Naive thymus-derived CD4-positive, alpha-beta T cell (primary cell): ENCODE results near the gene PKIB. TPM values are rescaled to one million over a fixed set of nuclear protein-coding genes. Genes with fewer than 3 reads are reported as not detected.

Experiments used
- ATAC-seq: fragments of 150-1000 bp; cut with Tn5 transposase; 2 replicates; pipeline ENCODE4 v1.10.0; 2021; ENCODE audit warnings: mild to moderate bottlenecking, moderate library complexity
- CTCF ChIA-PET: fragments of 350-600 bp; sonication (Branson Sonifier 250); formaldehyde crosslinking; loops from one replicate; lab custom pipeline; 2021; ENCODE audit warnings: antibody characterized with exemption; lab: Charles Lee
- POLR2A ChIA-PET: fragments of 350-600 bp; sonication (Branson Sonifier 250); formaldehyde crosslinking; loops from one replicate; lab custom pipeline; 2021; ENCODE audit warnings: antibody characterized with exemption, inconsistent platforms; lab: Charles Lee
- DNase-seq, 9 donors: peaks; one replicate each; pipeline versions ENCODE4 v3.0.0 to v3.0.0-alpha.2; 2020 to 2022; ENCODE audit warnings: mixed read lengths in 1 of 9
- H3K27ac ChIP-seq: one replicate; pipeline ENCODE4 v1.7.0; 2013; ENCODE audit warnings: mild to moderate bottlenecking, low read depth, low read length, moderate library complexity
- H3K27me3 ChIP-seq, 2 donors: one replicate each; pipeline ENCODE4 v1.7.0; 2013; ENCODE audit warnings: low read length in 2 of 2, mild to moderate bottlenecking in 2 of 2, moderate library complexity in 2 of 2; ENCODE audit not compliant: control insufficient read depth in 2 of 2, insufficient read depth in 2 of 2
- H3K36me3 ChIP-seq, 3 experiments: 1 replicate in 2 of 3; 2 replicates in 1 of 3; pipeline ENCODE4 v1.7.0; 2013; ENCODE audit warnings: low read length in 3 of 3, mild to moderate bottlenecking in 3 of 3, moderate library complexity in 1 of 3; ENCODE audit not compliant: insufficient read depth in 3 of 3, control insufficient read depth in 2 of 3
- H3K4me1 ChIP-seq, 2 donors: one replicate each; pipeline ENCODE4 v1.7.0; 2013; ENCODE audit warnings: low read length in 2 of 2, mild to moderate bottlenecking in 2 of 2, moderate library complexity in 1 of 2; ENCODE audit not compliant: control insufficient read depth in 2 of 2, insufficient read depth in 2 of 2
- H3K4me3 ChIP-seq: 2 replicates; pipeline ENCODE4 v1.7.0; 2013; ENCODE audit warnings: mild to moderate bottlenecking, low read length
- H3K9me3 ChIP-seq, 3 experiments: 1 replicate in 2 of 3; 2 replicates in 1 of 3; pipeline ENCODE4 v1.7.0; 2013; ENCODE audit warnings: low read length in 3 of 3; ENCODE audit not compliant: control insufficient read depth in 2 of 3
- H3K27ac Mint-ChIP-seq, 9 donors: one replicate each; pipeline ENCODE4 v1.8.0; 2020 to 2022; ENCODE audit warnings: mixed read lengths in 9 of 9, mild to moderate bottlenecking in 8 of 9, moderate library complexity in 5 of 9, inconsistent platforms in 2 of 9
- H3K27me3 Mint-ChIP-seq, 5 donors: one replicate each; pipeline ENCODE4 v1.8.0; 2021 to 2022; ENCODE audit warnings: mixed read lengths in 5 of 5, mild to moderate bottlenecking in 1 of 5
- H3K36me3 Mint-ChIP-seq, 5 donors: one replicate each; pipeline ENCODE4 v1.8.0; 2020 to 2022; ENCODE audit warnings: mixed read lengths in 5 of 5, mild to moderate bottlenecking in 3 of 5, inconsistent platforms in 1 of 5
- H3K4me1 Mint-ChIP-seq, 7 donors: one replicate each; pipeline ENCODE4 v1.8.0; 2020 to 2022; ENCODE audit warnings: mixed read lengths in 7 of 7, mild to moderate bottlenecking in 3 of 7, inconsistent platforms in 1 of 7
- H3K4me3 Mint-ChIP-seq, 10 donors: one replicate each; pipeline ENCODE4 v1.8.0; 2020 to 2022; ENCODE audit warnings: mild to moderate bottlenecking in 10 of 10, mixed read lengths in 10 of 10, moderate library complexity in 6 of 10, inconsistent platforms in 2 of 10
- H3K9me3 Mint-ChIP-seq, 11 donors: one replicate each; pipeline ENCODE4 v1.8.0; 2020 to 2022; ENCODE audit warnings: mixed read lengths in 11 of 11, mild to moderate bottlenecking in 4 of 11, inconsistent platforms in 1 of 11, moderate library complexity in 1 of 11
- intact Hi-C, 2 donors: fragments of 100-400 bp; cut with micrococcal nuclease; formaldehyde crosslinking; loops; one replicate each; pipeline ENCODE4 v1.15.1; 2023
- polyA plus RNA-seq, 2 donors: library from polyadenylated mRNA; unstranded; fragments of 300-500 nt; fragmentation: Illumina TruSeq; gene quantifications; one replicate each; pipeline ENCODE4 v1.2.3, GENCODE V29; 2021
- total RNA-seq, 6 experiments: library from RNA in 5 of 6; stranded (reverse) in 5 of 6; gene quantifications; 1 replicate in 5 of 6; 2 replicates in 1 of 6; pipeline ENCODE4 v1.2.3 and lab custom pipeline; 2021 to 2026

PKIB gene
- total and polyA plus RNA-seq, 7 experiments from 2014 or later, result 0.86 to 1.5 (median 0.92) TPM; not detected in 1

DNA sequence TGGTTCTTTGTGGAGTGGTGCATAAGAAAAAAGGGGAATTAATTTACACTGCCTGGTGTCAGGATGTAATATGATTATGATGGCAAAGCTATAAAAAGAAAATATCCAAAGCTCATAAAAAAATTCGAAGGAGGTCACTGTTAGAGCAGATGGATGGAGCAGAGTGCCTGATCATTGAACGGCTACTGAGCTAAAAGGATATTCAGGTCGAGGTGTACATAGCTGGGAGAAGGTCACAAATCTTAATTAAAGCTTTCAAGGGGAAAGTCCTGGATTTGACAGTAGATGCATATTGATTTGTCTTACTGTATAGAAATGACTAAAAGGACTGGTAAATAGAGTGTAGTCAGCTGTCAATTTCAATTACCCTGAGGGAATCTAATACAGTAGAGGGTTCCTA lies 84.4 kb downstream of the PKIB start:
- no peaks in the 10 kb centered on the region for H3K4me1 ChIP-seq
- H3K36me3 Mint-ChIP-seq, result no peaks in the 10 kb centered on the region
- POLR2A ChIA-PET, result interaction anchor here (0.7 kb wide), 1 partner anchor 101 kb away, joined by 3 read pairs; no protein-coding TSS in a partner anchor
- CTCF ChIA-PET, result no interaction called here
- no peak overlapping the region for H3K4me3 ChIP-seq
- H3K9me3 Mint-ChIP-seq, result peaks cover 0 to 7% (median 0%) of the 10 kb centered on the region in 11 donors
- intact Hi-C loops, result no loop called here
- no peaks in the 10 kb centered on the region for H3K36me3 ChIP-seq
- ATAC-seq, result no peak
- H3K4me3 Mint-ChIP-seq, result no peak overlapping the region
- peaks cover 0 to 21% (median 5%) of the 10 kb centered on the region in 5 donors for H3K27me3 Mint-ChIP-seq
- no peak overlapping the region for H3K27ac ChIP-seq
- no peaks in the 10 kb centered on the region for H3K27me3 ChIP-seq
- H3K27ac Mint-ChIP-seq, result no peak overlapping the region
- H3K4me1 Mint-ChIP-seq, result no peaks in the 10 kb centered on the region
- no peaks in the 10 kb centered on the region for H3K9me3 ChIP-seq
- no peak for DNase-seq

DNA sequence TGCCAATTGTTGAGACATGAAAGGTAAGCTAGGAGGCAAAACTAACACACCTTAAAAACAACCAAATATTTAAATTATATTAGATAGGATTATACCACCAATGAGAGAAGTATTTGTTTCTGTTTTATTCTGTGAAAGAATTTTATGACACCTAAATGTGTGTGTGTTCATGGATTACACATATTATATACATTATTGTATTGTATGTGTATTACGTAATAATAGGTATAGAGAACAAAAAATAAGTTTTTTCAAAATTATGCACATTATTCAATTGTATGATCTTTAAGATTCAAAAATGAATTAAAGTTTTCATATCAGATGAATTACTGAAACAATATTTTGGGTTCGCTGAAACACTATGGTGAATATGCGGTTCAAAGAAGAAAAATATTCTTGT lies 85.0 kb downstream of the PKIB start:
- Mint-ChIP-seq H3K27me3 (peaks cover 0 to 20% (median 5%) of the 10 kb centered on the region in 5 donors), H3K9me3 (peaks cover 0 to 2% (median 0%) of the 10 kb centered on the region in 11 donors), H3K36me3 (no peaks in the 10 kb centered on the region), H3K4me1 (no peaks in the 10 kb centered on the region), H3K27ac (no peak overlapping the region), H3K4me3 (no peak overlapping the region)
- Histone ChIP-seq H3K27ac (no peak overlapping the region), H3K4me3 (no peak overlapping the region), H3K27me3 (no peaks in the 10 kb centered on the region), H3K4me1 (no peaks in the 10 kb centered on the region), H3K36me3 (no peaks in the 10 kb centered on the region), H3K9me3 (no peaks in the 10 kb centered on the region)
- POLR2A ChIA-PET, result no interaction called here
- intact Hi-C loops, result no loop called here
- DNase-seq, result no peak
- CTCF ChIA-PET, result no interaction called here
- no peak for ATAC-seq

- H3K4me1 Mint-ChIP-seq, result no peaks in the 10 kb centered on the region
- Histone ChIP-seq H3K27me3 (no peaks in the 10 kb centered on the region), H3K4me3 (no peak overlapping the region), H3K9me3 (no peaks in the 10 kb centered on the region), H3K27ac (no peak overlapping the region), H3K36me3 (no peaks in the 10 kb centered on the region), H3K4me1 (no peaks in the 10 kb centered on the region)
- H3K36me3 Mint-ChIP-seq, result no peaks in the 10 kb centered on the region
- intact Hi-C loops, result no loop called here
- DNase-seq, result no peak
- no peak for ATAC-seq
- ChIA-PET POLR2A (no interaction called here), CTCF (no interaction called here)
- no peak overlapping the region for H3K4me3 Mint-ChIP-seq
- H3K27me3 Mint-ChIP-seq, result peaks cover 0 to 17% (median 5%) of the 10 kb centered on the region in 5 donors
- peaks cover 0 to 2% (median 0%) of the 10 kb centered on the region in 11 donors for H3K9me3 Mint-ChIP-seq
- H3K27ac Mint-ChIP-seq, result no peak overlapping the region
Measured at GRCh38 chr6:122696079-122696478, 85.9 kb downstream of the PKIB start.

DNA sequence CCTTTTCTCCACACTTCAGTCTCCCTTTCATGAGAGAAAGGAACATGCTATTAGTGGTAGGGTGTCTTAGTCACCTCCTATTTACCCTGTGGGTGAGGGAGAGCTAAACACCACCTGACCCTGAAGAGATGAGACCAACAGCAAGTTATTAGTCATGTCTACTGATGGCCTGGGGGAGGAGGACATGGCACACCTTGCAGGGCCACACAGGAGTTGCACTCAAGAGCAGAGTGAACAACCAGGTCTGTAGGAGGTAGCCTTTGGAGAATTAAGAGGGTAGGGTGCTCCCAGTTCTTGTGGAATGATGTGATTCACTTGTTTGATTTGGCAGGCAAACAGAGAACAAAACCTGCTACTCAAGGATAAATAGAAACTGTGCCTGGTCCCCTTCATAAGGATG lies 86.6 kb downstream of the PKIB start:
- Histone ChIP-seq H3K27ac (no peak overlapping the region), H3K27me3 (no peaks in the 10 kb centered on the region), H3K36me3 (no peaks in the 10 kb centered on the region), H3K4me1 (no peaks in the 10 kb centered on the region), H3K9me3 (no peaks in the 10 kb centered on the region), H3K4me3 (no peak overlapping the region)
- H3K9me3 Mint-ChIP-seq, result peaks cover 0 to 2% (median 0%) of the 10 kb centered on the region in 11 donors
- POLR2A ChIA-PET, result no interaction called here
- H3K4me1 Mint-ChIP-seq, result no peaks in the 10 kb centered on the region
- intact Hi-C loops, result no loop called here
- ATAC-seq (no peak), DNase-seq (no peak)
- H3K36me3 Mint-ChIP-seq, result no peaks in the 10 kb centered on the region
- no peak overlapping the region for H3K4me3 Mint-ChIP-seq
- H3K27me3 Mint-ChIP-seq, result peaks cover 0 to 11% (median 5%) of the 10 kb centered on the region in 5 donors
- CTCF ChIA-PET, result no interaction called here
- H3K27ac Mint-ChIP-seq, result no peak overlapping the region

DNA sequence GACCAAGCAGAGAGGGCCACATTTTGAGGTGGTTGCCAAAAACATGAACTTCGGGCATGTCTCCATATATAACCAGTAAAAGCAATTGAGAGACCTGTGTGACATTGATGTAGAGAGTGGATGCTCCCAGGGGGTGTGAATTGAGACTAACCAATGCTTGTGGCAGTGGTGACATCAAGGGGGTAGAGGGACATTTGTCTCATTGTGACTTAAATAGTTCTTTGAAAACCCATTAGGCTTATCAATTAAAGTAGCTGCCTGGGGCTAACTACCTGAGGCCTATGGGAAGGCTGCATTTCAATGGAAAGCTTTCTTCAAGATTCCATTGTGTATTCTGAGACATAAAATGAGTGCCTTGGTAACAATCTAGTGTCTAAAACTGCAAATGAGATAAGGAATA lies 87.3 kb downstream of the PKIB start:
- Histone ChIP-seq H3K36me3 (no peaks in the 10 kb centered on the region), H3K9me3 (no peaks in the 10 kb centered on the region), H3K27ac (no peak overlapping the region), H3K27me3 (no peaks in the 10 kb centered on the region), H3K4me3 (no peak overlapping the region), H3K4me1 (no peaks in the 10 kb centered on the region)
- Mint-ChIP-seq H3K9me3 (peaks cover 0 to 2% (median 0%) of the 10 kb centered on the region in 11 donors), H3K4me3 (no peak overlapping the region), H3K36me3 (no peaks in the 10 kb centered on the region), H3K4me1 (no peaks in the 10 kb centered on the region), H3K27me3 (peaks cover 0 to 6% (median 5%) of the 10 kb centered on the region in 5 donors), H3K27ac (no peak overlapping the region)
- ChIA-PET CTCF (no interaction called here), POLR2A (no interaction called here)
- intact Hi-C loops, result no loop called here
- no peak for DNase-seq
- no peak for ATAC-seq

DNA sequence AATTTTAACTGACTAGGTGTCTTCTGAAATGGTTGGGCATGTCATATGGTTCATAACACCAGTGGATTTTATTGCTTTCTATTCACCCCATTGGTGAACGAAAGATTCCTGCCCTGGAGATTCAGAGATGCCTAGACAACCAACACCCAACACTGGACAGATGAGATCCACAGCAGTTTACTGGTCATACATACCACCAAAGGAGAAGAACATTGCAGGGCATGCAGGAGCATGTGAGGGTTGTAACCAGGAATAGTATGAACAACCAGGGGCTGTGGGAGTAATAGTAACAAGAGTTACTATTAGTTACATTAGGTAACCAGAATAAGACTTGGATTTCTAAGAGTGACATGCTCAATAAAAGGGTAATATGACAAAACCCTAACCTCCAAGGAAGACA lies 91.5 kb downstream of the PKIB start:
- CTCF ChIA-PET, result no interaction called here

DNA sequence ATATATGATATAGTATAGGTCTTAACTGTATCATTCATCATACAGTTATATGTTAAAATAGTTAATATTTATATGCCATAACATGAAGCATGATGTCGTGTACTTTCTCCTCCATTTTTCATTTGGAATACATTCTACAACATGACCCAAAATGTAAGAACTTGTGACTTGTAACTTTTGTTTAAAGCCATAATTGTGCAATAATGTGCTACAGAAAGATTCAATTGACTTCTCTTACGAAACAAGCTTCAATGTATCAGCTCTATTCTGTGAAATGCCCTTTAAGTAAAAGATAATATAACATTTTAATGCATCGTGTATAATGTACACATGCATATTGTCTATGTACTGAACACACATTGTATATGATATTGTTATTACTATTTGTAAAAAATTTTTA lies 92.6 kb downstream of the PKIB start:
- ChIA-PET POLR2A (no interaction called here), CTCF (no interaction called here)
- no peaks in the 10 kb centered on the region for H3K9me3 ChIP-seq
- intact Hi-C loops, result no loop called here
- Mint-ChIP-seq H3K9me3 (peaks cover 0 to 2% (median 0%) of the 10 kb centered on the region in 11 donors), H3K27ac (no peak overlapping the region), H3K4me1 (no peaks in the 10 kb centered on the region), H3K4me3 (no peak overlapping the region), H3K27me3 (peaks cover 0 to 9% (median under 1%) of the 10 kb centered on the region in 5 donors), H3K36me3 (no peaks in the 10 kb centered on the region)
- no peak overlapping the region for H3K27ac ChIP-seq
- no peaks in the 10 kb centered on the region for H3K4me1 ChIP-seq
- ATAC-seq (no peak), DNase-seq (no peak)
- no peak overlapping the region for H3K4me3 ChIP-seq
- H3K36me3 ChIP-seq, result no peaks in the 10 kb centered on the region
- H3K27me3 ChIP-seq, result no peaks in the 10 kb centered on the region

More for the DNA sequence above, 91.5 kb downstream of the PKIB start:
- ATAC-seq (no peak), DNase-seq (no peak)
- no peak overlapping the region for H3K27ac ChIP-seq
- no peak overlapping the region for H3K27ac Mint-ChIP-seq
- intact Hi-C loops, result no loop called here
- no peaks in the 10 kb centered on the region for H3K4me1 ChIP-seq
- peaks cover 0 to 2% (median 0%) of the 10 kb centered on the region in 11 donors for H3K9me3 Mint-ChIP-seq
- no peaks in the 10 kb centered on the region for H3K27me3 ChIP-seq
- no peaks in the 10 kb centered on the region for H3K9me3 ChIP-seq
- H3K4me1 Mint-ChIP-seq, result no peaks in the 10 kb centered on the region
- H3K36me3 ChIP-seq, result no peaks in the 10 kb centered on the region
- peaks cover 0 to 9% (median 2%) of the 10 kb centered on the region in 5 donors for H3K27me3 Mint-ChIP-seq
- H3K36me3 Mint-ChIP-seq, result no peaks in the 10 kb centered on the region
- POLR2A ChIA-PET, result no interaction called here
- H3K4me3 ChIP-seq, result no peak overlapping the region
- no peak overlapping the region for H3K4me3 Mint-ChIP-seq
